ENCODE measurements around the gene RTEL1. TPM values are rescaled to one million over a fixed set of nuclear protein-coding genes. Genes with fewer than 3 reads are reported as not detected.
A peak's percentile ranks its signal among the peaks of the same experiment; 100 is the strongest.

RTEL1 gene
- total and polyA plus RNA-seq, 9 of the 15 experiments (the other 6 are each of a cell fraction or from before 2014, with no cell fraction given): 0.36 to 61.0 (median 17.9) TPM

- TF ChIP-seq HEY1 (CRISPR knock-in tag; IDR thresholded peaks at IDR 0.05; ENCODE audit: borderline replicate concordance): no peak
- no peak for TF ChIP-seq FOXK2 (conservative IDR thresholded peaks at IDR 0.05 in 1 of 2, IDR thresholded peaks at IDR 0.05 in 1 of 2; ENCODE audit: low read depth in 2 of 2)
- TF ChIP-seq RBFOX2 (IDR thresholded peaks at IDR 0.05; ENCODE audit: low read depth, low read length): 0 out of 2 replicates have a peak, but pooled peaks have one; percentile 12
- TF ChIP-seq POLR2G (IDR thresholded peaks at IDR 0.05; ENCODE audit: low read depth, low read length): peak; percentile 9
- peak; percentile 20 for TF ChIP-seq RBM22 (IDR thresholded peaks at IDR 0.05; ENCODE audit: low read depth, low read length, poor library complexity, severe bottlenecking)
- TF ChIP-seq ZFP30 (CRISPR knock-in tag; IDR thresholded peaks at IDR 0.05; ENCODE audit: borderline replicate concordance): no peak
- H3K27me3 ChIP-seq (ENCODE audit: control insufficient read depth in 2 of 2, insufficient read depth in 2 of 2, low read length in 2 of 2): no peaks in the 10 kb centered on the region
- H3K9me3 ChIP-seq (replicated peaks; ENCODE audit: control insufficient read depth, insufficient read depth, low read depth, low read length): no peaks in the 10 kb centered on the region
- no peak overlapping the region for H3K27ac ChIP-seq (ENCODE audit: extremely low read depth, low read depth, low read length)
- peak in 1 of 4 experiments; percentile 17 for DNase-seq (ENCODE audit: extremely low read depth in 1 of 4, low spot score in 3 of 4)
- H3K4me3 ChIP-seq: no peak overlapping the region
- WGBS (ENCODE audit: insufficient coverage, low coverage, missing lambda C conversion rate): 88% methylated on average over 29 of the region's 31 CpGs
- peaks cover 9 to 67% of the 10 kb centered on the region in 2 experiments for H3K4me1 ChIP-seq (replicated peaks in 1 of 2; ENCODE audit: control insufficient read depth in 2 of 2, insufficient read depth in 2 of 2, low read length in 2 of 2)
- no peak for ATAC-seq
- H3K4me2 ChIP-seq (ENCODE audit: insufficient read depth, low read length): no peak overlapping the region
- ChIA-PET CTCF (ENCODE audit: low intra/inter-chr PET ratio) (no interaction called here), POLR2A (interaction anchor here (0.6 to 1.2 kb wide), 2 partner anchors 20 to 458 kb away, joined by 3 read pairs; partner anchors contain the start of genes ARFRP1 and ZGPAT)
- peak overlapping the region in 1 of 2 experiments; percentile 68; a peak in 2 of 4 replicates for H3K9ac ChIP-seq (ENCODE audit: insufficient read depth in 1 of 2, low read depth in 2 of 2, low read length in 2 of 2)
- intact Hi-C loops (cut with micrococcal nuclease) (no loop called here), in situ Hi-C loops (cut with MboI) (no loop called here)
- no peaks in the 10 kb centered on the region for H3K9me1 ChIP-seq (ENCODE audit: control insufficient read depth, insufficient read depth, low read length)
- no TSS peak for BruUV-seq (replicated peaks)
- no peaks in the 10 kb centered on the region for H4K20me1 ChIP-seq (replicated peaks; ENCODE audit: control insufficient read depth, insufficient read depth, low read length)
- FAIRE-seq: no peak
- H3K36me3 ChIP-seq (ENCODE audit: control insufficient read depth, insufficient read depth, low read length): peaks cover 24% of the 10 kb centered on the region; the same call in 2 of the 3 replicates
- no peak overlapping the region for H2AFZ ChIP-seq (ENCODE audit: low read depth, low read length)
- H3K79me2 ChIP-seq (ENCODE audit: control insufficient read depth, insufficient read depth, low read length): no peaks in the 10 kb centered on the region
Observed at GRCh38 chr20:63688228-63689045, 30.3 kb downstream of the RTEL1 start.
